ENCODE measurements around the gene ZEB1.

The ZEB1 gene

DNA sequence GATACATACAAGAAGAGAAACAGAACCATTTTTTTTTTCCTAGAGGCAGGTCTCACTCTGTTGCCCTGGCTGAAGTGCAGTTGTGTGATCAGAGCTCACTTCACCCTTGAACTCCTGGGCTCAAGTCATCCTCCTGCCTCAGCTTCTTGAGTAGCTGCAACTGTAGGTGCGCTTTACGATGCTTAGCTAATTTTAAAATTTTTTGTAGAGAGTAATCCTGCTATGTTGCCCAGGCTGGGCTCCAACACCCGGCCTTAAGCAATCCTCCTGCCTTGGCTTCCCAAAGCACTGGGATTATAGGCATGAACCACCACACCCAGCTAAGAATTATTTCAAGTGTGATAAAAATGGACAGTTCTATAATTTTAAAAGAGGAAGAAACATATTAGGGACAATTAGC, 5.6 kb upstream of the ZEB1 start:
- TF ChIP-seq CTCF (conservative IDR thresholded peaks at IDR 0.05; ENCODE audit: low read depth, low read length) = no peak
- Histone ChIP-seq H3K9ac (no peak overlapping the region), H3K27ac (no peak overlapping the region), H3K4me1 (ENCODE audit: low read depth, poor library complexity, severe bottlenecking) (peaks cover 17% of the 10 kb centered on the region), H2AFZ (ENCODE audit: low read depth) (no peak overlapping the region), H3K27me3 (ENCODE audit: insufficient read depth, low read depth) (no peaks in the 10 kb centered on the region), H3K79me2 (ENCODE audit: insufficient read depth, low read depth) (peaks cover 15% of the 10 kb centered on the region; the same call in 1 of the 2 replicates), H4K20me1 (ENCODE audit: insufficient read depth) (no peaks in the 10 kb centered on the region), H3K4me3 (IDR thresholded peaks at IDR 0.05; ENCODE audit: insufficient read depth, low read depth, low read length) (no peak overlapping the region), H3K36me3 (ENCODE audit: insufficient read depth) (no peaks in the 10 kb centered on the region), H3K4me2 (no peak overlapping the region)

GRCh38 chr10:31314256-31315150, 4.5 kb upstream of the ZEB1 start:
- TF ChIP-seq CTCF (conservative IDR thresholded peaks at IDR 0.05; ENCODE audit: low read depth, low read length) = no peak
- Histone ChIP-seq H3K9ac (no peak overlapping the region), H4K20me1 (ENCODE audit: insufficient read depth) (no peaks in the 10 kb centered on the region), H3K27me3 (ENCODE audit: insufficient read depth, low read depth) (no peaks in the 10 kb centered on the region), H3K4me3 (IDR thresholded peaks at IDR 0.05; ENCODE audit: insufficient read depth, low read depth, low read length) (no peak overlapping the region), H3K4me2 (no peak overlapping the region), H3K79me2 (ENCODE audit: insufficient read depth, low read depth) (peaks cover 15% of the 10 kb centered on the region; the same call in 1 of the 2 replicates), H3K27ac (no peak overlapping the region), H3K36me3 (ENCODE audit: insufficient read depth) (no peaks in the 10 kb centered on the region), H2AFZ (ENCODE audit: low read depth) (no peak overlapping the region), H3K4me1 (ENCODE audit: low read depth, poor library complexity, severe bottlenecking) (peaks cover 17% of the 10 kb centered on the region)

GRCh38 chr10:31315453-31315852, 3.6 kb upstream of the ZEB1 start:
- H3K79me2 ChIP-seq (ENCODE audit: insufficient read depth, low read depth) = peaks cover 19% of the 10 kb centered on the region; the same call in 1 of the 2 replicates
- H3K27me3 ChIP-seq (ENCODE audit: insufficient read depth, low read depth) = no peaks in the 10 kb centered on the region
- H4K20me1 ChIP-seq (ENCODE audit: insufficient read depth) = no peaks in the 10 kb centered on the region
- TF ChIP-seq CTCF (conservative IDR thresholded peaks at IDR 0.05; ENCODE audit: low read depth, low read length) = no peak
- peaks cover 10% of the 10 kb centered on the region for H3K4me1 ChIP-seq (ENCODE audit: low read depth, poor library complexity, severe bottlenecking)
- H3K36me3 ChIP-seq (ENCODE audit: insufficient read depth) = no peaks in the 10 kb centered on the region
- no peak overlapping the region for H3K9ac ChIP-seq
- no peak overlapping the region for H3K4me3 ChIP-seq (IDR thresholded peaks at IDR 0.05; ENCODE audit: insufficient read depth, low read depth, low read length)
- H3K4me2 ChIP-seq = no peak overlapping the region
- no peak overlapping the region for H3K27ac ChIP-seq
- no peak overlapping the region for H2AFZ ChIP-seq (ENCODE audit: low read depth)

DNA sequence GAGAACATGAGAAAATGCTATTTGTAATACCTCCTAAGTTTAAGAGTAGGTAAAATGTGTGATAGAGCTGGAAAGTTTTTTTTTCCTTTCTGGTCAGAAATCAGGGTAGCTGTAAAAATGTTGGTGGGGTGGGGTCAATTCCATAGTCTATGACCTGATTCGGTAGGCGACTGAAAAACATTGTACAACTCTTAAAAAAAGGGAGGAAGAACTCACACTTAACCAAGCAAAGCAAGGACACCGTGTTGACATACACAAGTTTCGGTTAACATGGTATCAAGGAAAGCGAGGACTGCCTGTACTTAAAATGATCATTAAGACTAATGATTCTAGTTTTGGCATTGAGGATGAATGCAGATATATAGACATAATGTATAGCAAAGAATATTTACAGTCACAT, 1.8 kb upstream of the ZEB1 start:
- H3K36me3 ChIP-seq (ENCODE audit: insufficient read depth) = no peaks in the 10 kb centered on the region
- H2AFZ ChIP-seq (ENCODE audit: low read depth) = no peak overlapping the region
- 0 out of 2 replicates have a peak, but pooled peaks cover 8% of the 10 kb centered on the region for H4K20me1 ChIP-seq (ENCODE audit: insufficient read depth)
- peaks cover 36% of the 10 kb centered on the region for H3K79me2 ChIP-seq (ENCODE audit: insufficient read depth, low read depth)
- no peak overlapping the region for H3K27ac ChIP-seq
- no peak for TF ChIP-seq CTCF (conservative IDR thresholded peaks at IDR 0.05; ENCODE audit: low read depth, low read length)
- H3K4me2 ChIP-seq = peak overlapping the region; percentile 55; the same call in 1 of the 2 replicates
- H3K27me3 ChIP-seq (ENCODE audit: insufficient read depth, low read depth) = no peaks in the 10 kb centered on the region
- H3K9ac ChIP-seq = no peak overlapping the region
- no peak overlapping the region for H3K4me3 ChIP-seq (IDR thresholded peaks at IDR 0.05; ENCODE audit: insufficient read depth, low read depth, low read length)
- H3K4me1 ChIP-seq (ENCODE audit: low read depth, poor library complexity, severe bottlenecking) = peaks cover 15% of the 10 kb centered on the region
